NCI-H1048 (cell line): ENCODE data around the gene LBHD1.

Experiments used
- DNase-seq: peaks from one replicate; lab custom pipeline; 2025; lab: John Stamatoyannopoulos, UW

Gene LBHD1

GRCh38 chr11:62615521-62615920 lies 56.5 kb downstream of the LBHD1 start:
- DNase-seq = no peak

GRCh38 chr11:62614275-62614674 lies 57.8 kb downstream of the LBHD1 start:
- DNase-seq = no peak

- DNase-seq = no peak
Measured at GRCh38 chr11:62613291-62613778, 58.7 kb downstream of the LBHD1 start.
